Ovary (tissue), 9 donors: ENCODE data around the gene SPHK1. TPM values are rescaled to one million over a fixed set of nuclear protein-coding genes. Genes with fewer than 3 reads are reported as not detected.

Source experiments
- DNase-seq, 5 donors: peaks; one replicate each; pipeline ENCODE4 v3.0.0-alpha.2; 2019 to 2020
- H3K27ac ChIP-seq, 2 donors: fragments of 200-600 bp; one replicate each; pipeline versions ENCODE4 v1.5.1 to v1.8.0; 2019 to 2022
- H3K27me3 ChIP-seq: fragments of 200-600 bp; one replicate; pipeline ENCODE4 v1.8.0; 2022
- H3K36me3 ChIP-seq: fragments of 200-600 bp; sonication (generic); one replicate; pipeline ENCODE4 v1.5.1; 2019
- H3K4me1 ChIP-seq: one replicate; pipeline ENCODE4 v1.8.1; 2013; ENCODE audit warnings: mild to moderate bottlenecking, moderate library complexity; ENCODE audit not compliant: insufficient read depth
- H3K4me3 ChIP-seq: fragments of 200-600 bp; sonication (generic); one replicate; pipeline ENCODE4 v1.5.1; 2017
- H3K9me3 ChIP-seq, 2 donors: fragments of 200-600 bp in 1 of 2; sonication (generic) in 1 of 2; one replicate each; pipeline versions ENCODE4 v1.5.1 to v1.8.1; 2013 to 2019; ENCODE audit warnings: mild to moderate bottlenecking in 1 of 2, moderate library complexity in 1 of 2
- CTCF ChIP-seq, 3 donors: fragments of 450-650 bp in 2 of 3; fragments of 200-600 bp in 1 of 3; IDR thresholded peaks; one replicate each; pipeline versions ENCODE4 v1.5.1 to v1.8.0; 2016 to 2022; ENCODE audit warnings: antibody characterized with exemption in 3 of 3, mild to moderate bottlenecking in 1 of 3
- EP300 ChIP-seq: sonication (generic); formaldehyde crosslinking; IDR thresholded peaks from one replicate; pipeline ENCODE4 v1.6.1; 2017; ENCODE audit warnings: antibody characterized with exemption
- POLR2A ChIP-seq: fragments of 450-650 bp; IDR thresholded peaks from one replicate; pipeline ENCODE4 v1.6.1; 2017; ENCODE audit warnings: antibody characterized with exemption, mild to moderate bottlenecking, moderate library complexity
- WGBS, 3 donors: extraction: QIAGEN DNeasy Blood & Tissue Kit in 1 of 3; methylation state at CpG; one replicate each; pipeline versions ENCODE4 v1.1.5 to v1.1.7; 2013 to 2017; 5-methylcytosine and 5-hydroxymethylcytosine counted together
- intact Hi-C, 4 donors: fragments of 100-400 bp; cut with DNase I; formaldehyde crosslinking; loops; one replicate each; pipeline versions ENCODE4 v1.11.0 to v1.15.1; 2022 to 2023
- polyA plus RNA-seq, 2 donors: library from polyadenylated mRNA; stranded (reverse); fragments of 200-250 nt in 1 of 2; fragments of 350-450 nt in 1 of 2; fragmentation: Illumina TruSeq in 1 of 2; extraction: RNeasy Lipid Tissue Mini Kit (QIAGEN cat#74804) in 1 of 2; gene quantifications; one replicate each; pipeline ENCODE4 v1.2.3, GENCODE V29; 2013 to 2014
- total RNA-seq, 7 donors: library from RNA; depleted of rRNA in 2 of 7; stranded (reverse); fragments of >200 nt in 2 of 7; fragmentation: NEBNext Ultra II Directional in 3 of 7; extraction: Animal tissue kit (Norgen Biotek cat#: 25700) in 3 of 7; gene quantifications; one replicate each; pipeline versions ENCODE4 v1.1.0 to v1.2.4, GENCODE V29; 2016 to 2023
- donor health status: DM: no; HTN: no; CAD: no; lungs with moderate emphysema.
- donor health status: DM: no; HTN: no; CAD: no.
- donor health status: Bipolar disorder and iron deficiency.
- donor health status: DM: yes; HTN: yes; CAD: no.
- donor health status: DM: no; HTN: no; CAD: no.
- donor health status: DM: yes; HTN: yes; CAD: no.

Gene SPHK1
- total and polyA plus RNA-seq, 9 donors: 0.80 to 9.2 (median 3.7) TPM

DNA sequence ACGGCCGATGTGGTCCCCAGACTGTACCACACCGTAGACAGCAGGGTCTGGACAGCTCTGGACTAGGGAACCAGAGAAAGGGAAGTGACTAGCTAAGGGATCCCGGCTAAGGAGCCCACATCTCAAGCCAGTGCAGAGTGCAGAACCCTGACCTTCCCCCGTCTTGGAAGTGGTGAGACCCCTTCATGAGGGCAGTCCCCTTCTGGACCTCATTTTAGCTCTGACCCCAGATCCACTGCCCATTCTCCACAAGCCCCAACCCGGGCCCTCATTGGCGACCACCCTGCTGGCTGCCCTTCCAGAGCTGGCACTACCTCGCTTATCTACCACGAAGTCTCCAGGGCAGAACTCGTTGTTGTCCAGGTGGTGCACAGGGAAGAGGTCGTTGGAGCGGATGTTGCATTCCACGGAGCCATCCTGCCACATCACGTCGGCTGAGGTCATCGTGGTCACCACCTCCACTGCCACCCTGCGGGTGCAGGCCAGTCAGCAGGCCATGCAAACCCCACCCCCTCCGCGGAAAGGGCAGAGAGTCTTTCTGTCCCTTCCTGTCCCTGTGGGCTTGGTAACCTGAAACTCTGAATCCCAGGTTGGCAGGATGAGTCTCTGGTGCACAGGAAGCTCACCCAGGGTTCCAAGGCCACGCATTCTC lies 14.2 kb downstream of the SPHK1 start:
- Histone ChIP-seq H3K27ac (no peak overlapping the region), H3K9me3 (no peaks in the 10 kb centered on the region), H3K27me3 (no peaks in the 10 kb centered on the region), H3K4me1 (no peaks in the 10 kb centered on the region), H3K4me3 (no peak overlapping the region), H3K36me3 (no peaks in the 10 kb centered on the region)
- intact Hi-C loops: loop anchor here in 3 of 4 donors (1.0 to 10.0 kb wide), 4 partner anchors 91 to 656 kb away; partner anchors contain the start of gene QRICH2 (in 1 of the 3)
- TF ChIP-seq POLR2A (no peak), CTCF (IDR thresholded peaks at IDR 0.05) (no peak), EP300 (no peak)
- peak in 1 of 5 donors; percentile 42 for DNase-seq
- WGBS, 3 donors: 78 to 85% (median 80%) methylated on average over 20 of the region's 20 CpGs

GRCh38 chr17:76399175-76400172 lies 15.1 kb downstream of the SPHK1 start:
- DNase-seq: peak in 1 of 5 donors; percentile 36
- no peaks in the 10 kb centered on the region for H3K36me3 ChIP-seq
- H3K27ac ChIP-seq: no peak overlapping the region
- no peaks in the 10 kb centered on the region for H3K27me3 ChIP-seq
- 88 to 90% (median 89%) methylated on average over 33 of the region's 33 CpGs for WGBS, 3 donors
- no peak overlapping the region for H3K4me3 ChIP-seq
- H3K4me1 ChIP-seq: peaks cover 6% of the 10 kb centered on the region
- TF ChIP-seq POLR2A: no peak
- no peak for TF ChIP-seq CTCF (IDR thresholded peaks at IDR 0.05)
- TF ChIP-seq EP300: no peak
- no peaks in the 10 kb centered on the region for H3K9me3 ChIP-seq
- intact Hi-C loops: loop anchor here in 2 of 4 donors (5.0 to 10.0 kb wide), 4 partner anchors 55 to 655 kb away; partner anchors contain the start of genes QRICH2 (in 1 of the 2) and UBE2O (in 1 of the 2)

DNA sequence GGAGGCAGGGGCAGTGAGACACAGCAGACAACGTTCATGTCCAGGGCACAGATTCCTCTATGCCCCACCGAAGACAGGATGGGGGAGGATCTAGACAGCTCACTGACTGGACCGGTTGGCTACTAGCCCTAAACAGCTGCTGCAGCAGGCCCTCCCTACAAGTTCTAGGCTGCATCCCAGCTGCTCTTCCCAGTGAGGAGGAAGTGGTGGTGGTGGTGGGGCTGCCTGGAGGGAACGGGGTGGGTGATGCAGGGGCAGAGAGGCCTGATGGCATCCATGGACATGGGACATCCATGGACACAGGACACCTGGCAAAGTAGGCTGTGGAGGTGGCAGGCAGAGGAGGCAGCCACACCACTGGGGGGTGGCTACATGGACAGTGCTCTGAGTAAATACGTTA lies 18.3 kb downstream of the SPHK1 start:
- no peaks in the 10 kb centered on the region for H3K27me3 ChIP-seq
- no peak for DNase-seq
- TF ChIP-seq EP300 (no peak), POLR2A (no peak), CTCF (IDR thresholded peaks at IDR 0.05) (no peak)
- WGBS, 3 donors: 37 to 52% (median 41%) methylated on average over 5 of the region's 5 CpGs
- H3K27ac ChIP-seq: no peak overlapping the region
- no peaks in the 10 kb centered on the region for H3K9me3 ChIP-seq
- intact Hi-C loops: loop anchor here in 1 of 4 donors (10.0 kb wide), 1 partner anchor 52 kb away; the partner anchor contains the start of gene UBE2O
- H3K4me1 ChIP-seq: peaks cover 22% of the 10 kb centered on the region
- H3K4me3 ChIP-seq: no peak overlapping the region
- H3K36me3 ChIP-seq: no peaks in the 10 kb centered on the region

- H3K36me3 ChIP-seq: no peaks in the 10 kb centered on the region
These were observed 19.8 kb downstream of the SPHK1 start for GRCh38 chr17:76404256-76404655.

More at GRCh38 chr17:76404256-76404655, 19.8 kb downstream of the SPHK1 start:
- intact Hi-C loops: loop anchor here in 1 of 4 donors (10.0 kb wide), 1 partner anchor 51 kb away; the partner anchor contains the start of gene UBE2O
- Histone ChIP-seq H3K9me3 (no peaks in the 10 kb centered on the region), H3K27ac (peak overlapping the region in 1 of 2 donors; percentile 61), H3K4me1 (peaks cover 25% of the 10 kb centered on the region), H3K4me3 (no peak overlapping the region), H3K27me3 (no peaks in the 10 kb centered on the region)
- no peak for DNase-seq
- TF ChIP-seq EP300 (no peak), CTCF (IDR thresholded peaks at IDR 0.05) (no peak), POLR2A (no peak)
- 77 to 84% (median 82%) methylated on average over 6 of the region's 6 CpGs for WGBS, 3 donors
